HUES6 (cell line): ENCODE results near the gene TRIM36.

Experiments
- H3K27ac ChIP-seq: 2 replicates; pipeline ENCODE4 v1.7.0; 2013; ENCODE audit warnings: low read depth, mild to moderate bottlenecking, low read length, inconsistent platforms
- H3K27me3 ChIP-seq: 2 replicates; pipeline ENCODE4 v1.6.1; 2013; ENCODE audit warnings: low read length; ENCODE audit not compliant: control insufficient read depth, insufficient read depth
- H3K36me3 ChIP-seq: 2 replicates; pipeline ENCODE4 v1.6.1; 2013; ENCODE audit warnings: low read length; ENCODE audit not compliant: control insufficient read depth, insufficient read depth
- H3K4me1 ChIP-seq: 2 replicates; pipeline ENCODE4 v1.6.1; 2013; ENCODE audit warnings: low read length; ENCODE audit not compliant: control insufficient read depth, insufficient read depth
- H3K4me3 ChIP-seq: 2 replicates; pipeline ENCODE4 v1.5.1; 2013; ENCODE audit warnings: low read depth, low read length
- H3K9ac ChIP-seq: one replicate; pipeline ENCODE4 v1.6.1; 2013; ENCODE audit warnings: mild to moderate bottlenecking, low read length
- H3K9me3 ChIP-seq: 2 replicates; pipeline ENCODE4 v1.6.1; 2013; ENCODE audit warnings: low read depth, low read length; ENCODE audit not compliant: control insufficient read depth, insufficient read depth

The TRIM36 gene

DNA sequence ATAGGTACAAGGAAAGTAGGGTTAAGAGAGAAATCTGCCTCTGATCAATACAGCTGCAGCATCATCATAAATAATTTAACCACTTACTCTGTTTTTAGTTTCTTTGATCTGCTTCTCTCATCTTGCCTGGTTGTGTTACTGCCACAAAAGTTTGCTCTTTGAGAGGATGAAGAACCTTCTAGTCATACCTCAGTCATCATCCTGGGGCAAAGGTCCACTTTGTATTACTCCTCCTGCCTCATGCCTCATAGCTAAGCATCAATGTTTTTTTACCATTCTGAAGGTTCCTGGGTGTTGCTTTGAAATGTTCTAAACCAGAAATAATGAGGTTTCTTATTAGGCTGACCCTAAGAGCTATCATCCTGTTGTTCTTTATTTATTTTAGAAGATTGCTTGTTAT lies 17.1 kb upstream of the TRIM36 start:
- peaks cover 9% of the 10 kb centered on the region for H3K4me1 ChIP-seq
- no peaks in the 10 kb centered on the region for H3K9me3 ChIP-seq
- H3K36me3 ChIP-seq: no peaks in the 10 kb centered on the region
- no peak overlapping the region for H3K4me3 ChIP-seq
- H3K9ac ChIP-seq: no peak overlapping the region
- peaks cover 12% of the 10 kb centered on the region for H3K27me3 ChIP-seq
- no peak overlapping the region for H3K27ac ChIP-seq

DNA sequence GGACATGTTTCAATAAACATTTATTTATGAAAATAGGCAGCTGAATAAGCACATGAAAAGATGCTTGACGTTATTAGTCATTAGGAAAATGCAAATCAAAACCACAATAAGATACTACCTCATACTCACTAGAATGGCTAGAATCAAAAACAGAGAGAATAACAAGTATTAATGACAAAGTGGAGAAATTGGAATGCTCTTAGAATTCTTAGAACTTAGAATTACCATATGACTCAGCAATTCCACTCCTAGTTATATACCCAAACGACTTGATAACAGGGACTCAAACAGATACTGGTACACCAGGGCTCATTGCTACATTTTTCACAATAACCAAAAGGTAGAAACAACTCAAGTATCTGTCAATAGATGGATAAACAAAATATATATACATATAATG lies 15.1 kb upstream of the TRIM36 start:
- Histone ChIP-seq H3K4me3 (no peak overlapping the region), H3K9me3 (no peaks in the 10 kb centered on the region), H3K36me3 (no peaks in the 10 kb centered on the region), H3K9ac (no peak overlapping the region), H3K27ac (no peak overlapping the region), H3K4me1 (peaks cover 2% of the 10 kb centered on the region; the same call in 1 of the 2 replicates), H3K27me3 (peaks cover 33% of the 10 kb centered on the region)

DNA sequence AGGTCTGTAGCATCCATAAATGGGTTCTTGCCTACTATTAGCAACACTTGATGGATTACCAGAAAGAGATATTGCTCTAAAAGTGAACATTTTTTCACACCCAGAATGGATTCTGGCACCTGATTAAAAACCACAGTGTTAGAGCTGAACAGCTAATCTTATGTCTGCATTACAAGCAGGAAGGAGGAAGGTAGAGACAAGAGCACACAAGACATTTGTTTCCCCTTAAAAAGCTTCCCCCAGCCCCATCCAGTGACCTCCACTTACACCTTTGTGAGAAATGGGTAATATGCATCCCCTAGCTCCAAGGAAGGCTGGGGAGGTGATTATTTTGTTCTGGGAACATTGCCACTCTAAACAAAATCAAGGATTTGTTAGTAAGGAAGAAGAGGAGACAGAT lies 12.0 kb upstream of the TRIM36 start:
- Histone ChIP-seq H3K27ac (no peak overlapping the region), H3K4me3 (no peak overlapping the region), H3K36me3 (no peaks in the 10 kb centered on the region), H3K9ac (no peak overlapping the region), H3K27me3 (peaks cover 63% of the 10 kb centered on the region), H3K9me3 (no peaks in the 10 kb centered on the region), H3K4me1 (0 out of 2 replicates have a peak, but pooled peaks cover 2% of the 10 kb centered on the region)

DNA sequence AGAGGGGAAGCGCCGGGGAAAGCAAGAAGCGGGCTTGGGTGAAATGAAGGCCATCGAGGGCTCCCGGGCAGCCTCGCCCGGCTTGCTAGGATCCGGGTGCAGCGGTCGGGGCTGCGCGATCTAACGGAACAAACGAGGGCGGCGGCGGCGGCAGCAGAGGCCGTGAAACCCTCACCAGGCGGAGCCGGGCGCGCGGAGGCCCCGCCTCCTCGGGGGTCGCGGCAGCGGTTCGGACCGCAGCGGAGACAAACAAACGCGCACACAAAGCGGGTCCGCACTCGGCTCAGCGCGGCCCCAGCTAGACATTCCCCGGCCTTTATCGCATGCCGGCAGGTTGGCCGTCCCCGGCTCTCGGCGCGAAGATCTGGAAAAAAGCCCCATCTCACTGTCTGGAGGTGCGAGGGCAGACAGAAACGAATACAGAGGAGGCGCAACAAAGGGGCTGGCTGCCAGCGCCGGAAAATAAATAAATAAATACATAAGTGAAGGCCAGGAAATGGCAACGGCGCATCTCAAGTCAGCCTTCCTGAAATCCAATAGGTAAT lies 10.5 kb upstream of the TRIM36 start:
- H3K27me3 ChIP-seq: peaks cover 64% of the 10 kb centered on the region

DNA sequence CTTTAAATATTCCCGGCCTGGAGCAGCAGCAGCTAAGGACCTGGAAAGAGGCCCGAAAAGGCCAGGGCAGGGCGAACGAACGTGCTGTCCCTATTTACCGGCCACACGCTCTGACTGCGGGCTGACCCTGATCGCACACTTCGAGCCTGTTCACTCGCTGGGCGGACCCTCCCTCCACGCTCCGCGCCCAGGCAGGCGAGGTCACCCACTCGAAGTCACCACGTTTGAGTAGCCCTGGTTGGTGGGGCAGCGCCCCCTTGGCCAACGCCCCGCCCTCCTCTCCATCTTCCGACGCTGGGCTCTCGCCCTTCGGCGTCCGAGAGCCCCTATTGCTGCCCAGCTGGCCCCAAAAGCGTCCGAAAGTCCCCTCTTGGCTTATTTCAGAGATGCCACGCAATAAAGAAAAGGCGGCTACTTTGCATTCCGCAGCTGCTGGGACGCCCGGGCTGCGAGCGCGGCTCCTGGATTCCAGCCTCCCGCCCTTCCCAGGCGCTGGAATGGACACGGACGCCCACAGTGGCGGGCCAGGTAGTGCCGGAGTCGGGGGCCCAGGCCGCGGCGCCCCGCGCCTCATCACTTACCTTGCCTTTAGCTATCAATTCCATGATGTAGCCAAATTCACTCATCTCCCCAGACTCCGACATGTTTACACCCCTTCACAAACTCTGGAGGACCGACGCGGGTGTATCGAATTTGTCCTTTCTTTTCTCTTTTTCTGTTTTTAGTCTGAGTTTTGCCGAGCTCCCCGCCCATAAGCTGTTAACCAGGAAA lies 9.9 kb upstream of the TRIM36 start:
- peak overlapping the region; percentile 32 for H3K9ac ChIP-seq
- H3K27ac ChIP-seq: no peak overlapping the region
- H3K27me3 ChIP-seq: peaks cover 64% of the 10 kb centered on the region
- peak overlapping the region; percentile 57 for H3K4me3 ChIP-seq
- no peaks in the 10 kb centered on the region for H3K36me3 ChIP-seq
- H3K9me3 ChIP-seq: no peaks in the 10 kb centered on the region
- 0 out of 2 replicates have a peak, but pooled peaks cover 2% of the 10 kb centered on the region for H3K4me1 ChIP-seq

More for the DNA sequence above, 10.5 kb upstream of the TRIM36 start:
- Histone ChIP-seq H3K9me3 (no peaks in the 10 kb centered on the region), H3K27ac (no peak overlapping the region), H3K36me3 (no peaks in the 10 kb centered on the region), H3K4me3 (peak overlapping the region; percentile 57), H3K9ac (peak overlapping the region; percentile 32), H3K4me1 (0 out of 2 replicates have a peak, but pooled peaks cover 2% of the 10 kb centered on the region)

DNA sequence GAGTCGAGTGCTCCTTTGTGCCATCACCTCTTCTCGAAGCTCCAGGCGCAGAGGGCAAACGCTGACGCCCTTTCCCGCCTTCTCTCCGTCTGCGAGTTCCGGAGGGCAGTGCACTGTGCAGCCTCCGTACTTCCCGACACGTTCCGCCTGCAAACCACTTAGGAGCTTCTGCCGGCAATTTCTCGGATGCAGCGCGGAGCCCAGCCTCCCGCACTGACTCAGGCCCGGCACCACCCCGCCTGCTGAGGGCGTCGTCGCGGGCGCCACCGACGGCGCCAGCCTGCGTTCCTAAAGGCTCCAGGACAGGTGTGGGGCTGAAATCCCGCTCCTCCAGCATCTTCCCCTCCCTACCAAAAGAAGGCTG lies 9.3 kb upstream of the TRIM36 start:
- H3K27ac ChIP-seq: no peak overlapping the region
- peaks cover 64% of the 10 kb centered on the region for H3K27me3 ChIP-seq
- no peaks in the 10 kb centered on the region for H3K9me3 ChIP-seq
- H3K4me3 ChIP-seq: peak overlapping the region; percentile 57
- H3K4me1 ChIP-seq: 0 out of 2 replicates have a peak, but pooled peaks cover 2% of the 10 kb centered on the region
- H3K36me3 ChIP-seq: no peaks in the 10 kb centered on the region
- H3K9ac ChIP-seq: no peak overlapping the region

DNA sequence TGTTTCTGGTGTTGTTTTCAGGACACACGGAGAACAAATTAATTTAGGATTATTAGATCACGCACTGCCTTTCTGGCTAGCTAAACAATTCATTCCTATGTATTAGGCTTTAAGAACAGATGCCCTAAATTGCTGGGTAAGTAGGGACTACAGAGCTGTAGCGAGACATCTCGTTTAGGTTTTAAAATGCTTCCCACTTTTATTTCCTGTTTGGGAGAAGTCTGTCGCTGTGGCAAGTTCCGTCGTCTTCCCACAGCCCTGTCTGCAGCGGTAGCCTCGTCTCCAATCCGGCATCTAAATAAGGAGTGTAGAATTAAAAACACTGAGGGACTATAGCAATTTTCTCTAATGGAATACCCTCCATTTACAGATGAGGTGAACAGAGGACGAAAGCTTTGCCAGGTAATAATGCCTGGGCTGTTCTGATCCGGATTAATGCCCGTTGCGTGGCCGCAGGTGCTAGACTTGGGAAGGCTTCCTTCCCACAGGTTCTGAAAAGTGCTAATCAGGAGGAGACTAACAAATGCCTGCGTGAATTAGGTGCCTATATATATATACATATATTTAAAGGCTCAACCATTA lies 1.3 kb upstream of the TRIM36 start:
- H3K27me3 ChIP-seq: peaks cover 37% of the 10 kb centered on the region
- H3K36me3 ChIP-seq: peaks cover 9% of the 10 kb centered on the region
- H3K4me3 ChIP-seq: peak overlapping the region; percentile 86
- H3K4me1 ChIP-seq: peaks cover 4% of the 10 kb centered on the region; the same call in 1 of the 2 replicates
- H3K9ac ChIP-seq: peak overlapping the region; percentile 23
- peaks cover 22% of the 10 kb centered on the region for H3K9me3 ChIP-seq
- no peak overlapping the region for H3K27ac ChIP-seq

DNA sequence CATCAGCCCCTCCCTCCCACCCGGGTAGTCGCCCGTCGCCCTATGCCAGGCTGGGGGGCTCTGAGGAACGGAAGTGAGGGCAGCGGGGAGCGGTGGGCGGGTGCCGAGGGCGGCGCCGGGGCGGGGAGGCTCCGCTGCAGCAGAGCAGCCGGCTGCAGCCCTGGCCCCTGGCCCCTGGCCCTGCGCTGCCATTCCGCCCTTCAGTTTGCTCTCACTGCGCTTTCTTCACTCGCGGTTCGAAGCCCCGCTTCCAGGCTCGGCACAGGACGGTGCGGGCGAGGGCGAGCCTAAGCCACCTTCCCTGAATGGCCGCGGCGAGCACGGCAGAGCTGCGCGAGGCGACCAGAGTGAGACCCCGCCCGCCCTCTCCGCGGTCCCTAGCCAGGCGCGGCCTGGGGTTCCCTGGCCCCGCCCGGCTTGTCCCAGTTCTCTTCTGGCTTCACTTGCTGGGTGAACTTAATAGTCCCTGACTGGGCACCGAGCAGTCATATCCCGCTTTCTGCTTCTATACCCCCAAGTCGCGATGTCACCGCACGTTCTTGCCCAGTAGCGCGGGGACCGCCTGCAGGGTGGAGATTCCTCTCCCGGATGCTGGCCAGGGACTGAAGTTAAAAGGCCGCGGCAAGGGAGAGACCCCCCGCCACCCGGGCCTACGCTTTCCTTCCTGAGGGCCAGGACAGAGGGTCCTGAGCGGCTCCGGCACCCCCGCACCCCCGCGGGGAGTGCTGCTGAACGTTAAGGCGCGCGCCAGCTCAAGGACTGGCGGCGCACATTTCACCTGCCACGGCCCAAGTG lies 623 bp upstream of the TRIM36 start:
- no peak overlapping the region for H3K27ac ChIP-seq
- peaks cover 4% of the 10 kb centered on the region; the same call in 1 of the 2 replicates for H3K4me1 ChIP-seq
- H3K9ac ChIP-seq: peak overlapping the region; percentile 63
- H3K9me3 ChIP-seq: peaks cover 28% of the 10 kb centered on the region
- peak overlapping the region; percentile 86 for H3K4me3 ChIP-seq
- H3K27me3 ChIP-seq: peaks cover 37% of the 10 kb centered on the region
- peaks cover 9% of the 10 kb centered on the region for H3K36me3 ChIP-seq

DNA sequence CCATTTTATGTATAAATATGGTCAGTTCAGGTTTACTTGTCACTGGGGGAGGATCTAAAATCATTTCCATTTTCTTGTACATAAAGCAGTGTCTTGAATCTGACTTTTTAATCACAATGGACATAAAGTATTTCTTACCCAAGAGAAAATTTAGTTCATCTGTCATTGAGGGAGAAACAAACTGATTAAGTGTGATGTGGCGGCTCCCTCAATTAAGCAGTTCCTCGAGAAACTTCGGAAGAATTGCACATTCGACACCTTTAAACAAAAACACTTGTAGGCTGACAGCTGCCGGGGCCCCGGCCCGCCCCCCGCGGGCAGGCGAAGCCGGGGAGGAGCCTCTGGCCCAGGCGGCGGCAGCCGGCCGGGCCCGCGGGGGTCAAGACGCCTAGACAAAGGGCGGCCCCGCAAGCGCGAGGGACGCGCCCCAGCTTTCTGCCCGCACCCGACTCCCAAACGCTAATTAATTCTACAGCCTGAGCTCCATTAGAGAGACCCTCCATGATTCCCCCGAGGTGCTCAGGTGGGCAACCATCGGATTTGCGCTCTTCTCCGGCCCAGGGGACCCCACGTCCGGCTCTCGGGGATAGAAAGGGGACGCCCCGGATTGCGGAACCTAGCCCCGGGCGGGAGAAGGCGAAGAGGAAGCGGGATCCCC lies 750 bp downstream of the TRIM36 start:
- Histone ChIP-seq H3K27ac (peak overlapping the region; percentile 7; the same call in 1 of the 2 replicates), H3K9me3 (peaks cover 42% of the 10 kb centered on the region), H3K9ac (peak overlapping the region; percentile 81), H3K4me1 (peaks cover 4% of the 10 kb centered on the region; the same call in 1 of the 2 replicates), H3K27me3 (peaks cover 36% of the 10 kb centered on the region), H3K36me3 (peaks cover 14% of the 10 kb centered on the region), H3K4me3 (peak overlapping the region; percentile 86)

DNA sequence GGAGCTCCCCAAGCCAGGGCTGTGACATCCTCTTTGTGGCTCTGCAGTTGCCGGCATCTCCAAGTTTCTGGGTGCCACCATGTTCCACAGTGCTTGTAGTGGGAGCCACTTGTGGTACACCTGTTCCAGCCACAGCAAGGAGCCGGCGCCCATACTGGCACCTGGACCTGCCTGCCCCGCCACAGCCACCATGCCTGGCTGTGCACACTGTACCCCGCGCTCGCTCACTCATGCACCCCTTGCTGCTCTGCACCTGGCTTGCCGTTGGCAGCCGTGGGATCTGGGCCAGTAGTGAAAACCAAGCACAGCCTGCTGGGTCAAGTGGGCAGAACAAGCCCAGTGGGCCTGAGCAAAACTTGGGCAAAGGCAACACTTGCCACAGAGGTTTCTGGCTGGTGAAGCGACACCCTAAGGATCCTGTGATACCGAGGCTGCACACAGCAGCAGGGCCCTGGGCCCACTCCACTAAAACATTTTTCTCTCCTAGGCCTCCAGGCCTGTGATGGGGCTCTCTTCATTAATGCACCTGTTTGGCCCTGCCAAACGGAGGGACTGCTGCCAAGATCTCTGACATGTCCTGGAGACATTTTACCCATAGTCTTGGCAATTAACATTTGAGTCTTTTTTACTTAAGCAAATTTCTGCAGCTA lies 2.8 kb downstream of the TRIM36 start:
- Histone ChIP-seq H3K27me3 (peaks cover 18% of the 10 kb centered on the region), H3K4me1 (peaks cover 4% of the 10 kb centered on the region; the same call in 1 of the 2 replicates), H3K9ac (no peak overlapping the region), H3K4me3 (no peak overlapping the region), H3K36me3 (peaks cover 17% of the 10 kb centered on the region), H3K9me3 (peaks cover 44% of the 10 kb centered on the region), H3K27ac (no peak overlapping the region)
